Stimulated activated memory B cell treated with anti-CD40 and anti-IgM and Interleukin-4, amounts not matched to agents 10 μg/mL and 1 μg/mL and 100 μg/mL, for 72 hours (primary cell): ENCODE measurements around the gene SOX18.

Source experiments
- ATAC-seq: fragments of 150-1000 bp; cut with Tn5 transposase; 2 replicates; pipeline ENCODE4 v1.10.0; 2021
- H3K27ac Mint-ChIP-seq: one replicate; pipeline ENCODE4 v1.8.0; 2022; ENCODE audit warnings: mild to moderate bottlenecking, mixed read lengths
- H3K27me3 Mint-ChIP-seq: one replicate; pipeline ENCODE4 v1.8.0; 2022; ENCODE audit warnings: mixed read lengths
- H3K36me3 Mint-ChIP-seq: one replicate; pipeline ENCODE4 v1.8.0; 2022; ENCODE audit warnings: mixed read lengths
- H3K4me1 Mint-ChIP-seq: one replicate; pipeline ENCODE4 v1.8.0; 2022; ENCODE audit warnings: mixed read lengths
- H3K4me3 Mint-ChIP-seq: one replicate; pipeline ENCODE4 v1.8.0; 2022; ENCODE audit warnings: mild to moderate bottlenecking, moderate library complexity, mixed read lengths
- H3K9me3 Mint-ChIP-seq: one replicate; pipeline ENCODE4 v1.8.0; 2022; ENCODE audit warnings: mixed read lengths

Gene SOX18

DNA sequence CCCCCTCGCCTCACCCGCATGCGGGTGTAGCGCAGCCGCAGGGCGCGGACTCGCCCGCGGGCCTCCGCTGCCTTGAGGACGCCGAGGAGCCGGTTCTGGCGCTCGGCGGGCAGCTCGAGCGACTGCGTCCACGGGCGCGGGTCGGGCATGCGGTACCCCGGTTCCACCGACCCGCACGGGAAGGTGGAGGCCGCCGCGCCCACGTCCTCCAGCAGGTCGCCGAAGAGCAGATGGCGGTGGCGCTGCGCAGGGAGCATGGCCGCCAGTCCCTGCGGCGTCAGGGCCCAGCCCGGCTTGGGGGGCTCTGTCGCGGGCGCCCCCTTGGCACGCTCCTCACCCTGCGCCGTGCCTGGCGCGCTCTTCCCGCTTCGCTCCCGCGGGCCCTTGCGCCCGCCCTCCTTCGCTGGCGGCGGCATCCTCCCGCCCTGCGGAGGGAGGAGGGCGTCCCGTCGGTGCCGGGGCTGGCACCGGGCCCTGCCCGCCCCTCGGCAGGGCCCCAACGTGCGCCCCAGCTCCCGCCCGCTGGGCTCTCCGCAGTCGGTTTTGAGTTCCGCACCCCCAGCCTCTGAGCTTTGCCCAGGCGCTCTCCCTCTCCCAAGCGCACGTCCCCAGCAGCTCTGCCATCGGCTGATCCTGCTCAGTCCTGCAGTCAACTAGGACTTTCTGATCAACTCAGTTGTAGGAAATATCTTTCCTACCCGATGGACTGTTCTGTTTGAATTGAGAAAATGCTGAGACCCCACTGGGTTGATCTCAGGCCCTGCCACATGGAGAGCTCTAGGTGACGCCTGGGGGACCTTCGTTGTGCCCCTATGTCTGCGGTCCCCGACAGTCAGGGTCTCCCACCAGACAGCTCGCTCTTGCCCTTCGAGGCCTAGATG lies 34.6 kb upstream of the SOX18 start, which contains the start of gene LKAAEAR1:
LKAAEAR1 (minus strand) TSS at position 595 of the 881 bp plus-strand sequence; CDS start at position 416, 179 bp downstream.
- H3K36me3 Mint-ChIP-seq = no peaks in the 10 kb centered on the region

DNA sequence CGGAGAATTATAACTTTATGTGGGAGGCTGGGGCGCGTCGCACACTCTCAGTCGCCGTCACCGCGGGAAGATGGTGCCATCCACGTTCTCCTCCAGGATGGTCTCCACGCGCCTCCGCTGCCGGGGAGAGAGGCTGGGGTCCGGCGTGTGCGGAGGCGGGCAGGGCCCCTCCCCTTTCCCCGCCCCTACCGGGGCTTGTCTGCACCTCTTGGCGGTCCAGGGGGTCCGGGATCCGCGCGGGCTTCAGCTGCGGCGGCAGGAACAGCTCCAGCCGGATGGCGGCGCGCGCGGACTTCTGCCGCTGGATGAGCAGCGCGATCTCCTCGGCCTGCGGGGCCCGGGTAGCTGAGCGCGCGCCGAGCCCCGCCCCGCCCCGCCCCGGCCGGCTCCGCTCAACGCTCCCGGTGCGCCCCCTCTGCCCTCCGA lies 34.0 kb upstream of the SOX18 start:
- H3K36me3 Mint-ChIP-seq = no peaks in the 10 kb centered on the region
- peak overlapping the region; percentile 78 for H3K4me3 Mint-ChIP-seq
- H3K27ac Mint-ChIP-seq = peak overlapping the region; percentile 69
- peaks cover 36% of the 10 kb centered on the region for H3K4me1 Mint-ChIP-seq
- H3K27me3 Mint-ChIP-seq = peaks cover 10% of the 10 kb centered on the region
- peaks cover 6% of the 10 kb centered on the region for H3K9me3 Mint-ChIP-seq
- peak; percentile 49 for ATAC-seq

More for the DNA sequence above, 34.6 kb upstream of the SOX18 start, which contains the start of gene LKAAEAR1:
- Mint-ChIP-seq H3K4me1 (peaks cover 36% of the 10 kb centered on the region), H3K4me3 (peak within 1 kb of the TSS; percentile 87), H3K9me3 (peaks cover 6% of the 10 kb centered on the region), H3K27me3 (peaks cover 10% of the 10 kb centered on the region), H3K27ac (peak within 1 kb of the TSS; percentile 69)
- no peak for ATAC-seq

- Mint-ChIP-seq H3K36me3 (no peaks in the 10 kb centered on the region), H3K9me3 (peaks cover 6% of the 10 kb centered on the region), H3K4me1 (peaks cover 39% of the 10 kb centered on the region), H3K4me3 (peak overlapping the region; percentile 78), H3K27ac (peak overlapping the region; percentile 69), H3K27me3 (peaks cover 10% of the 10 kb centered on the region)
- ATAC-seq = no peak
Observed at GRCh38 chr20:64082820-64083377, 33.5 kb upstream of the SOX18 start.

DNA sequence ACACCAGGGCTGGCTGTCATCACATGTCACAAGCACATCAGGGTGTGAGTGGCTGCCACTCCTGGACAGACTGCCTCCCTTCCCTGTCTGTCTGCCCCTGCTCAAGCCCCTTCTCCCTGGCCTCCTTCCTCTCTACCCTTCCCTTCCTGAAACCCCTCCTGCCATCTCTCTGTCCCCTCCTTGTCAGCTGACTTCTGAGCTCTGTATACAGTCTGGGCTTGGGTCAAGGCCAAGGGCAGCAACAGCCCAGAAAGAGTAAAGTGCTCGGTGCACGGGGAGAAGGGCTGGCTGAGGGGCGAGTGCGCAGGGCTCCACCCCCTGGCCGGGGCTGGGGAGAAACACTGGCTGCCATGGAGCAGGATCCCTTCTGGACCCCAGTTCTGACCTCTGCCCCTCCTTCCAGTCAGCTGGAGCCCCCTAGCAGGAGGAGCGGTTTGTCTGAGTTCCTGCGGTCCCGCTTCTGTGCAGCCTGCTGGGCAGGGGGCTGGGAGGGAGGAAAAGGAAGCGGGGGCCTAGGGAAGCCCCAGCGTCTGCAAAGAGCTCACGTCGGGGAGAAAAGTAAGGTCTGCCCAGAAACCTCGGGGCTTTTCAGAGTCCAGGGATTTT lies 32.8 kb upstream of the SOX18 start:
- peak overlapping the region; percentile 20 for H3K27ac Mint-ChIP-seq

GRCh38 chr20:64081624-64081964 lies 32.2 kb upstream of the SOX18 start:
- Mint-ChIP-seq H3K4me3 (no peak overlapping the region), H3K4me1 (peaks cover 52% of the 10 kb centered on the region), H3K27me3 (peaks cover 10% of the 10 kb centered on the region), H3K9me3 (peaks cover under 1% of the 10 kb centered on the region), H3K27ac (peak overlapping the region; percentile 20), H3K36me3 (no peaks in the 10 kb centered on the region)
- ATAC-seq = no peak

More for the DNA sequence above, 32.8 kb upstream of the SOX18 start:
- no peak for ATAC-seq
- Mint-ChIP-seq H3K9me3 (peaks cover 3% of the 10 kb centered on the region), H3K4me1 (peaks cover 46% of the 10 kb centered on the region), H3K36me3 (no peaks in the 10 kb centered on the region), H3K27me3 (peaks cover 10% of the 10 kb centered on the region), H3K4me3 (peak overlapping the region; percentile 36)

GRCh38 chr20:64080813-64081623 lies 31.6 kb upstream of the SOX18 start:
- Mint-ChIP-seq H3K4me3 (peak overlapping the region; percentile 79), H3K27ac (peak overlapping the region; percentile 76), H3K9me3 (no peaks in the 10 kb centered on the region), H3K27me3 (peaks cover 10% of the 10 kb centered on the region), H3K4me1 (peaks cover 58% of the 10 kb centered on the region), H3K36me3 (peaks cover under 1% of the 10 kb centered on the region)
- no peak for ATAC-seq

- Mint-ChIP-seq H3K27ac (peak within 1 kb of the TSS; percentile 96), H3K36me3 (peaks cover 9% of the 10 kb centered on the region), H3K4me3 (peak within 1 kb of the TSS; percentile 97), H3K4me1 (peaks cover 66% of the 10 kb centered on the region), H3K27me3 (peaks cover 10% of the 10 kb centered on the region), H3K9me3 (no peaks in the 10 kb centered on the region)
- no peak for ATAC-seq
Observed at GRCh38 chr20:64080013-64080812, 30.8 kb upstream of the SOX18 start, which contains the start of gene OPRL1. OPRL1 (plus strand) TSS chr20:64080082; CDS start chr20:64092721, 12,639 bp downstream.

DNA sequence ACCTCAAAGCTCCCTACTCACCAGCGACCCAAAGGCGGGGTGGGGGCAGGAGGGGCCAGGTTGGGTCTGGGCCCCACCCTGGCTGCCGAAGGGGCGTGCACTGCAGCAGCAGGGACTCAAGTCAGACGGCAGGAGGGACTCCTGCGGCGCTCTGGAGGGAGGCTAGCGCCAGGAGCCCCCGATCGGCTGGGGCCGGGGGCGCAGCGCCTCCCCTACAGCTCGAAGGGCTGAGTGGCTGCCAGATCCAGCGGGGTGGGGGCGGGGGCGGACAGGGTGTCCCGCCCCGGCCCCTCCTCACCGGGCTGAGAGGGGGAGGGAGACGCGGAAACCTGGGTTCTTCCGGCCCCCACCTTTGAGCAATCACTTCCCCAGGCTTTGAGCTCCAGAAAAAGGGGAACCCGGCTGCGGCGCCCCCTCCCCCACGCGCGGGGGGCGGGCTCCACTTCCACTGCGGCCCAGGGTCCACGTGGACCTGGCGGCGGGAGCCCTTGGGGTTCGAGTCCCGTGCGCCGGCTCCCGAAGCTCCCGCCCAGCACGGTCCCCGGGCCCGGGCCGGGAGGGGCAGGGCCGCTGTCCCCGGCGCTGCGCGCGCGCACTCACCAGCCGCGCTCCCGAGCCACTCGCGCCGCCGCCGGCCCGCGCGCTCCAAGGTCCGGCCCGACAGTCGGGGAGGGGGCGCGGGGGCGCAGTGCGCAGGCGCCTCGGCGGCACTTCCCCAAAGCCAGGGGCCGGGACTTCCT lies 30.0 kb upstream of the SOX18 start, which contains the start of gene RGS19:
RGS19 (minus strand) TSS at position 246 of the 740 bp plus-strand sequence. CDS start 2,632 bp downstream, outside the sequence.
- Mint-ChIP-seq H3K4me3 (peak within 1 kb of the TSS; percentile 97), H3K4me1 (peaks cover 70% of the 10 kb centered on the region), H3K27me3 (peaks cover 3% of the 10 kb centered on the region), H3K27ac (peak within 1 kb of the TSS; percentile 96), H3K9me3 (no peaks in the 10 kb centered on the region), H3K36me3 (peaks cover 17% of the 10 kb centered on the region)
- ATAC-seq = peak; percentile 65

- Mint-ChIP-seq H3K27me3 (no peaks in the 10 kb centered on the region), H3K36me3 (peaks cover 22% of the 10 kb centered on the region), H3K4me3 (peak overlapping the region; percentile 97), H3K27ac (peak overlapping the region; percentile 96), H3K4me1 (peaks cover 71% of the 10 kb centered on the region), H3K9me3 (no peaks in the 10 kb centered on the region)
- no peak for ATAC-seq
Observed at GRCh38 chr20:64078934-64079272, 29.5 kb upstream of the SOX18 start.

DNA sequence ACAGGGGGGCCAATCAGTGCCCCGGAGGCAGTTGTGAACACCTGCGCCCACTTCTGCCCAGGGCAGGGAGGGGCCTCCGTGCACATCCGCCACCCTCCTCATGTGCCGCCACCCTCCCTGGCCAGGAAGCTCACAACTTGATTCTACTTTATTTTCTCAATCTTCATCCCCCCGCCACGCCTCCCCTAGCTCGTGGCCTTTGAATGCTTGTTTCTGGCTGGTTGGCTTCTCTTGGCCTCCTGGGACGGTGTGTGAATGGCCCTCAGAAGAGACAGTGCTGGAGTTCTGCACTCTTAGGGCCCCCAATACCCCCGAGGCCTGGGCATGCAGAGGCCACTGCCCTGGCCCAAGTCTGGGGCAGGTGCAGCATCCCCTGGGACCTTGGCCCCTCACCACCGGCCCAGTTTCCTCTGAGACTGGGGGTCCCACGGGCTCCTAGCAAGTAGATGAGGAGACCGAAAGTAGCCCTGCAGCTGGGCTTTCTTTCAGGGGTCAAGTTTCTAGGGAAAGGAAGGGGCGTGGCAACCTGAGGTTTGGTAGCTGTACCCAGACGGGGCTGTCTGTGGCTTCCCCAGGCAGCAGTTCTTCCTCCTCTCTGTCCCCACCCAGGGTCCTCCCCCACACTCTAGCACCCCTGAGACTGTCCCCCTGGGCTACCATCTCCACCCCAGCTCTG lies 28.6 kb upstream of the SOX18 start:
- Mint-ChIP-seq H3K4me1 (peaks cover 66% of the 10 kb centered on the region), H3K27me3 (no peaks in the 10 kb centered on the region), H3K4me3 (peak overlapping the region; percentile 97), H3K9me3 (no peaks in the 10 kb centered on the region), H3K36me3 (peaks cover 29% of the 10 kb centered on the region), H3K27ac (peak overlapping the region; percentile 96)
- ATAC-seq = peak; percentile 70

DNA sequence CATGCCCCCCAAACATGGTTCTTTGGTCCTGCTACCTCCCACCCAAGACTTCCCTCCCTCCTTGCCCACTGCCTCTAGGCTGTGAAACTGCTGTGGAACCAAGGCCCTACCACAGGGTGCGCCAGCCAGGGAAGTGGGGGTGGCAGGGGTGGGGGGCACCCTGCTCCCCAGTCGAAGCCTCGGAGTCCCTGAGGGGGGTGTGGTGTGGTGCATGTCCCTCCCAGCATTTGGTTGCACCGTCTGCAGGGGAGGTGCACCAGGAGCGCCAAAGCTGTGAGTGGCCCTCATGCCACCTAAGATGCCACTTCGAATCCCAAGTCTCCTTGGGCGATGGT lies 28.1 kb upstream of the SOX18 start:
- H3K36me3 Mint-ChIP-seq = peaks cover 32% of the 10 kb centered on the region
- peak overlapping the region; percentile 96 for H3K27ac Mint-ChIP-seq
- ATAC-seq = no peak
- H3K4me3 Mint-ChIP-seq = peak overlapping the region; percentile 97
- no peaks in the 10 kb centered on the region for H3K27me3 Mint-ChIP-seq
- no peaks in the 10 kb centered on the region for H3K9me3 Mint-ChIP-seq
- H3K4me1 Mint-ChIP-seq = peaks cover 64% of the 10 kb centered on the region

- H3K27ac Mint-ChIP-seq = peak overlapping the region; percentile 96
- H3K9me3 Mint-ChIP-seq = no peaks in the 10 kb centered on the region
- H3K36me3 Mint-ChIP-seq = peaks cover 36% of the 10 kb centered on the region
- peak; percentile 26 for ATAC-seq
- H3K4me3 Mint-ChIP-seq = peak overlapping the region; percentile 97
- no peaks in the 10 kb centered on the region for H3K27me3 Mint-ChIP-seq
- peaks cover 64% of the 10 kb centered on the region for H3K4me1 Mint-ChIP-seq
Observed at GRCh38 chr20:64077094-64077493, 27.7 kb upstream of the SOX18 start.
